GM12878 (cell line): Measurements from ENCODE around the gene RNF150. TPM values are rescaled to one million over a fixed set of nuclear protein-coding genes. Genes with fewer than 3 reads are reported as not detected.

ENCODE experiments used
- ATAC-seq: fragments of 200-7000 bp; cut with Tn5 transposase; 3 replicates; pipeline ENCODE4 v1.9.1; 2020; ENCODE audit warnings: mild to moderate bottlenecking, moderate library complexity
- BruUV-seq: library from RNA; stranded (reverse); fragments of 400-500 nt; replicated peaks from 2 replicates; lab custom pipeline; 2021; lab: Mats Ljungman, UMichigan
- CTCF ChIA-PET: fragments of 300-600 bp; sonication (Branson Sonifier 250); formaldehyde crosslinking; extraction: SDS; loops from one replicate; lab custom pipeline; 2021; ENCODE audit warnings: inconsistent platforms; lab: Yijun Ruan, JAX
- POLR2A ChIA-PET: fragments of 350-600 bp; formaldehyde crosslinking; extraction: SDS; loops from one replicate; lab custom pipeline; 2021; ENCODE audit warnings: inconsistent platforms; lab: Charles Lee
- RAD21 ChIA-PET: fragments of 300-600 bp; sonication (Branson Sonifier 250); formaldehyde crosslinking; loops from one replicate; lab custom pipeline; 2023; ENCODE audit warnings: antibody characterized with exemption; ENCODE audit not compliant: unreplicated experiment; lab: Charles Lee
- SMC1A ChIA-PET: fragments of 300-600 bp; sonication (Branson Sonifier 250); formaldehyde crosslinking; loops from one replicate; lab custom pipeline; 2023; ENCODE audit not compliant: unreplicated experiment, uncharacterized antibody; lab: Charles Lee
- DNase-seq: peaks from one replicate; pipeline ENCODE4 v3.0.0-alpha.2; 2011; ENCODE audit warnings: low read depth, low spot score
- FAIRE-seq: peaks from 3 replicates; lab custom pipeline; 2011; peaks lifted over from hg19 to GRCh38; lab: Jason Lieb, UNC
- H2AFZ ChIP-seq: 2 replicates; pipeline ENCODE4 v1.6.0; 2011; ENCODE audit warnings: low read depth, low read length, control low read depth; ENCODE audit not compliant: control insufficient read depth
- H3K27ac ChIP-seq: 2 replicates; pipeline ENCODE4 v1.5.1; 2011; ENCODE audit warnings: control low read depth; ENCODE audit not compliant: control insufficient read depth, insufficient read depth
- H3K27me3 ChIP-seq, 2 experiments: replicated peaks in 1 of 2; 2 replicates each; pipeline versions ENCODE4 v1.6.0 to v1.6.1; 2011; ENCODE audit warnings: low read length in 1 of 2; ENCODE audit not compliant: control insufficient read depth in 2 of 2, insufficient read depth in 2 of 2
- H3K36me3 ChIP-seq, 2 experiments: 2 replicates each; pipeline ENCODE4 v1.5.1; 2011; ENCODE audit warnings: low read length in 1 of 2; ENCODE audit not compliant: control insufficient read depth in 2 of 2, insufficient read depth in 2 of 2
- H3K4me1 ChIP-seq: 2 replicates; pipeline ENCODE4 v1.6.1; 2011; ENCODE audit warnings: mild to moderate bottlenecking, low read length, moderate library complexity, mixed read lengths; ENCODE audit not compliant: control insufficient read depth, insufficient read depth
- H3K4me2 ChIP-seq: 2 replicates; pipeline ENCODE4 v1.6.0; 2011; ENCODE audit warnings: control low read depth; ENCODE audit not compliant: control insufficient read depth, insufficient read depth
- H3K4me3 ChIP-seq: fragments of 200-600 bp; sonication (generic); 2 replicates; pipeline ENCODE4 v1.5.1; 2016
- H3K79me2 ChIP-seq: 2 replicates; pipeline ENCODE4 v1.6.0; 2011; ENCODE audit warnings: low read length; ENCODE audit not compliant: control insufficient read depth, insufficient read depth
- H3K9ac ChIP-seq: 2 replicates; pipeline ENCODE4 v1.8.0; 2011; ENCODE audit warnings: low read length, control low read depth, mixed read lengths; ENCODE audit not compliant: control insufficient read depth, insufficient read depth
- H3K9me3 ChIP-seq: replicated peaks from 3 replicates; pipeline ENCODE4 v1.5.1; 2011; ENCODE audit warnings: mild to moderate bottlenecking, low read length; ENCODE audit not compliant: control insufficient read depth, insufficient read depth
- H4K20me1 ChIP-seq: 2 replicates; pipeline ENCODE4 v1.6.0; 2011; ENCODE audit not compliant: control insufficient read depth, insufficient read depth
- ATF7 ChIP-seq: fragments of 450-650 bp; IDR thresholded peaks from 2 replicates; pipeline ENCODE4 v1.6.1; 2016; ENCODE audit warnings: low read depth, mild to moderate bottlenecking
- BACH1 ChIP-seq: fragments of 450-650 bp; IDR thresholded peaks from 2 replicates; pipeline ENCODE4 v1.6.1; 2017; ENCODE audit warnings: mild to moderate bottlenecking, borderline replicate concordance
- CEBPZ ChIP-seq: fragments of 150-350 bp; IDR thresholded peaks from 2 replicates; pipeline ENCODE4 v1.6.1; 2016; ENCODE audit warnings: low read depth, low read length
- ELK1 ChIP-seq: IDR thresholded peaks from 2 replicates; pipeline ENCODE4 v1.6.1; 2012; ENCODE audit warnings: low read depth, low read length, improper control_type of control experiment
- NFYA ChIP-seq: IDR thresholded peaks from 2 replicates; pipeline ENCODE4 v1.6.1; 2011; ENCODE audit warnings: low read depth, mild to moderate bottlenecking, low read length, improper control_type of control experiment, borderline replicate concordance
- RAD51 ChIP-seq: fragments of 450-650 bp; IDR thresholded peaks from 2 replicates; pipeline ENCODE4 v1.6.1; 2016; ENCODE audit warnings: moderate library complexity, mild to moderate bottlenecking, inconsistent platforms
- SUPT20H ChIP-seq: IDR thresholded peaks from 2 replicates; pipeline ENCODE4 v1.6.1; 2011; ENCODE audit warnings: low read depth, mild to moderate bottlenecking, low read length, moderate library complexity, borderline replicate concordance; ENCODE audit not compliant: control insufficient read depth
- SUZ12 ChIP-seq: fragments of 200-600 bp; sonication (generic); IDR thresholded peaks from one replicate; pipeline ENCODE4 v1.6.1; 2018; ENCODE audit warnings: antibody characterized with exemption, mild to moderate bottlenecking; ENCODE audit not compliant: unreplicated experiment
- ZBTB4 ChIP-seq: fragments of 450-650 bp; formaldehyde crosslinking; IDR thresholded peaks from 2 replicates; pipeline ENCODE4 v1.4.0; 2022; ENCODE audit warnings: mild to moderate bottlenecking, moderate library complexity
- WGBS: methylation state at CpG from one replicate; pipeline ENCODE4 v1.1.6; 2016; ENCODE audit warnings: low lambda C conversion rate; ENCODE audit not compliant: insufficient replicate concordance, insufficient coverage; ENCODE audit errors: missing lambda C conversion rate; 5-methylcytosine and 5-hydroxymethylcytosine counted together
- in situ Hi-C: fragments of 300-500 bp; cut with MboI; formaldehyde crosslinking; loops from 9 replicates; pipeline ENCODE4 v1.14.3; 2018; ENCODE audit warnings: mixed read lengths
- intact Hi-C: fragments of 100-400 bp; cut with micrococcal nuclease; formaldehyde crosslinking; loops from one replicate; pipeline ENCODE4 v1.14.2; 2022; ENCODE audit not compliant: unreplicated experiment
- polyA plus RNA-seq, 11 experiments: library from polyadenylated mRNA; depleted of rRNA in 4 of 11; unstranded in 6 of 11; stranded (reverse) in 5 of 11; fragments of >200 nt; fragmentation: Nextera tagmentation in 4 of 11; fragmentation: Illumina TruSeq in 1 of 11; extraction: Ambion mirVana in 4 of 11; extraction: Trizol in 1 of 11; gene quantifications; 1 replicate in 1 of 11; 2 replicates in 10 of 11; pipeline versions ENCODE4 v1.2.1 to v1.2.3, GENCODE V29; 2011 to 2016; ENCODE audit warnings: inconsistent platforms in 2 of 11, missing spikeins in 2 of 11, low read depth in 1 of 11
- total RNA-seq, 4 experiments: library from RNA; depleted of rRNA in 3 of 4; stranded (reverse); fragments of >200 nt in 3 of 4; fragmentation: Illumina TruSeq in 1 of 4; extraction: Trizol in 1 of 4; gene quantifications; 2 replicates each; pipeline versions ENCODE4 v1.2.1 to v1.2.3, GENCODE V29; 2013 to 2021

Gene RNF150
- total and polyA plus RNA-seq, 10 of the 15 experiments (the other 5 are each of a cell fraction or from before 2014, with no cell fraction given), result 0.01 to 2.3 (median 0.04) TPM; not detected in 6

- H2AFZ ChIP-seq, result no peak overlapping the region
- TF ChIP-seq SUPT20H, result no peak
- TF ChIP-seq ELK1, result no peak
- TF ChIP-seq BACH1, result no peak
- ChIA-PET POLR2A (no interaction called here), SMC1A (no interaction called here), RAD21 (no interaction called here), CTCF (no interaction called here)
- no peak for ATAC-seq
- no peaks in the 10 kb centered on the region for H3K79me2 ChIP-seq
- in situ Hi-C loops, result no loop called here
- H3K36me3 ChIP-seq, result no peaks in the 10 kb centered on the region
- 14% methylated on average over 4 of the region's 4 CpGs for WGBS
- FAIRE-seq, result no peak
- H3K4me1 ChIP-seq, result no peaks in the 10 kb centered on the region
- no peaks in the 10 kb centered on the region for H4K20me1 ChIP-seq
- no TSS peak for BruUV-seq
- no peak overlapping the region for H3K4me3 ChIP-seq
- H3K27me3 ChIP-seq, result no peaks in the 10 kb centered on the region
- H3K9ac ChIP-seq, result no peak overlapping the region
- H3K9me3 ChIP-seq, result no peaks in the 10 kb centered on the region
- intact Hi-C loops, result no loop called here
- no peak overlapping the region for H3K4me2 ChIP-seq
- no peak for DNase-seq
- no peak overlapping the region for H3K27ac ChIP-seq
These were observed 23.3 kb downstream of the RNF150 start for GRCh38 chr4:141109983-141110382.

- ChIA-PET POLR2A (no interaction called here), CTCF (no interaction called here), SMC1A (interaction anchor here (0.6 kb wide), 1 partner anchor 59 kb away, joined by 4 read pairs; no protein-coding TSS in a partner anchor), RAD21 (no interaction called here)
- no peaks in the 10 kb centered on the region for H3K9me3 ChIP-seq
- no peak overlapping the region for H3K4me2 ChIP-seq
- no peaks in the 10 kb centered on the region for H4K20me1 ChIP-seq
- DNase-seq (no peak), ATAC-seq (no peak), FAIRE-seq (no peak)
- no peaks in the 10 kb centered on the region for H3K36me3 ChIP-seq
- no peaks in the 10 kb centered on the region for H3K27me3 ChIP-seq
- H3K9ac ChIP-seq, result no peak overlapping the region
- in situ Hi-C loops, result no loop called here
- no peaks in the 10 kb centered on the region for H3K79me2 ChIP-seq
- no peak overlapping the region for H3K27ac ChIP-seq
- intact Hi-C loops, result no loop called here
- no peak overlapping the region for H2AFZ ChIP-seq
- H3K4me1 ChIP-seq, result no peaks in the 10 kb centered on the region
- WGBS, result 31% methylated on average over 3 of the region's 3 CpGs
- BruUV-seq, result no TSS peak
- TF ChIP-seq RAD51 (no peak), ZBTB4 (CRISPR knock-in tag) (no peak), NFYA (no peak), ATF7 (no peak), CEBPZ (no peak), SUZ12 (no peak)
- no peak overlapping the region for H3K4me3 ChIP-seq
These were observed 25.3 kb downstream of the RNF150 start for GRCh38 chr4:141107927-141108326.
